ENCODE results near the gene AGA.

Gene AGA

GRCh38 chr4:177385576-177386277, 56.5 kb downstream of the AGA start:
- no peak for DNase-seq

GRCh38 chr4:177384856-177385397, 57.3 kb downstream of the AGA start:
- DNase-seq = no peak

GRCh38 chr4:177381762-177382310, 60.4 kb downstream of the AGA start:
- no peak for DNase-seq
